H1 (cell line): Measurements from ENCODE around the gene TRABD2A. TPM values are rescaled to one million over a fixed set of nuclear protein-coding genes. Genes with fewer than 3 reads are reported as not detected.

ENCODE experiments used
- CHD1 ChIP-seq: IDR thresholded peaks from 2 replicates; pipeline ENCODE4 v1.6.1; 2012; ENCODE audit warnings: low read depth, low read length, improper control_type of control experiment
- CHD7 ChIP-seq: fragments of 300-600 bp; sonication (generic); IDR thresholded peaks from 2 replicates; pipeline ENCODE4 v1.7.1; 2012; ENCODE audit warnings: low read length, moderate library complexity, mild to moderate bottlenecking, inconsistent platforms; ENCODE audit not compliant: insufficient replicate concordance
- EGR1 ChIP-seq: IDR thresholded peaks from 2 replicates; pipeline ENCODE4 v1.6.1; 2011; ENCODE audit warnings: low read depth, low read length, borderline replicate concordance
- EP300 ChIP-seq, 2 experiments: IDR thresholded peaks; 1 replicate in 1 of 2; 2 replicates in 1 of 2; pipeline ENCODE4 v1.6.1; 2011 to 2012; ENCODE audit warnings: low read depth in 2 of 2, low read length in 2 of 2, mild to moderate bottlenecking in 2 of 2, borderline replicate concordance in 1 of 2, inconsistent platforms in 1 of 2, moderate library complexity in 1 of 2
- FOSL1 ChIP-seq: IDR thresholded peaks from 2 replicates; pipeline ENCODE4 v1.6.1; 2011; ENCODE audit warnings: mild to moderate bottlenecking, low read depth, low read length, moderate library complexity; ENCODE audit not compliant: insufficient read depth
- JUND ChIP-seq: IDR thresholded peaks from 2 replicates; pipeline ENCODE4 v1.6.1; 2011; ENCODE audit warnings: mild to moderate bottlenecking, improper control_type of control experiment, low read length
- KDM1A ChIP-seq: fragments of 200-600, 300-600 bp; sonication (generic); IDR thresholded peaks from 2 replicates; pipeline ENCODE4 v1.7.1; 2016; ENCODE audit warnings: mild to moderate bottlenecking, low read length, borderline replicate concordance
- PHF8 ChIP-seq: fragments of 200-600 bp; sonication (generic); conservative IDR thresholded peaks from 2 replicates; pipeline ENCODE4 v1.7.1; 2012; ENCODE audit warnings: low read depth, mild to moderate bottlenecking, inconsistent platforms, low read length, moderate library complexity
- RXRA ChIP-seq: IDR thresholded peaks from 2 replicates; pipeline ENCODE4 v1.6.1; 2011; ENCODE audit warnings: low read depth, mild to moderate bottlenecking, low read length, moderate library complexity; ENCODE audit not compliant: insufficient read depth
- SP2 ChIP-seq: IDR thresholded peaks from 2 replicates; pipeline ENCODE4 v1.6.1; 2012; ENCODE audit warnings: mild to moderate bottlenecking, low read length, inconsistent platforms
- polyA plus RNA-seq, 7 experiments: library from polyadenylated mRNA; depleted of rRNA in 3 of 7; stranded (reverse) in 5 of 7; unstranded in 2 of 7; fragments of >200 nt in 5 of 7; fragments of 200-250 nt in 2 of 7; gene quantifications; 1 replicate in 5 of 7; 2 replicates in 1 of 7; 4 replicates in 1 of 7; pipeline versions ENCODE4 v1.2.1 to v1.2.3, GENCODE V29; 2011 to 2013; ENCODE audit warnings: missing spikeins in 2 of 7, mixed read lengths in 2 of 7
- total RNA-seq: library from RNA; stranded (reverse); fragmentation: NEBNext Ultra II Directional; extraction: Animal tissue kit (Norgen Biotek cat#: 25700); gene quantifications from 2 replicates; pipeline ENCODE4 v1.2.1, GENCODE V29; 2021

Gene TRABD2A
- total and polyA plus RNA-seq, 2 of the 8 experiments (the other 6 are each of a cell fraction or from before 2014, with no cell fraction given): 17.3 to 18.6 TPM

- TF ChIP-seq CHD7 (no peak), FOSL1 (no peak), EP300 (IDR thresholded peaks at IDR 0.05; ENCODE audit: borderline replicate concordance in 1 of 2, low read depth in 2 of 2, low read length in 2 of 2) (no peak), RXRA (no peak), PHF8 (no peak), SP2 (no peak), EGR1 (no peak), JUND (no peak), CHD1 (no peak), KDM1A (no peak)
Observed at GRCh38 chr2:84878896-84879583, 1.8 kb downstream of the TRABD2A start (continued).
